Bronchial epithelial cell (primary cell): Measurements from ENCODE around the gene TMEM171. TPM values are rescaled to one million over a fixed set of nuclear protein-coding genes. Genes with fewer than 3 reads are reported as not detected.

Experiments used
- DNase-seq: peaks from one replicate; pipeline ENCODE4 v3.0.0-alpha.2; 2010; ENCODE audit warnings: low read depth
- FAIRE-seq: peaks from 2 replicates; lab custom pipeline; 2011; peaks lifted over from hg19 to GRCh38; lab: Jason Lieb, UNC
- H3K27me3 ChIP-seq: 2 replicates; pipeline ENCODE4 v1.5.1; 2011; ENCODE audit warnings: low read length; ENCODE audit not compliant: control insufficient read depth, insufficient read depth
- H3K36me3 ChIP-seq: 2 replicates; pipeline ENCODE4 v1.5.1; 2011; ENCODE audit warnings: low read length; ENCODE audit not compliant: control insufficient read depth, insufficient read depth
- H3K4me3 ChIP-seq: 2 replicates; pipeline ENCODE4 v1.5.1; 2011; ENCODE audit warnings: mild to moderate bottlenecking, low read depth, low read length, control low read depth
- CTCF ChIP-seq: IDR thresholded peaks from 2 replicates; pipeline ENCODE4 v1.5.1; 2011; ENCODE audit warnings: mild to moderate bottlenecking, moderate library complexity, low read length, control low read depth, inconsistent platforms; ENCODE audit not compliant: insufficient read depth, severe bottlenecking
- total RNA-seq: library from RNA; depleted of rRNA; stranded (reverse); fragments of >200 nt; gene quantifications from 2 replicates; pipeline ENCODE4 v1.2.1, GENCODE V29; 2014

TMEM171 gene
- total RNA-seq, 1 donor from 2014 or later: 0.26 TPM

- DNase-seq: no peak
- no peak for FAIRE-seq
- TF ChIP-seq CTCF: no peak
These were observed 21.7 kb downstream of the TMEM171 start for GRCh38 chr5:73142035-73142434.

GRCh38 chr5:73143716-73144115, 23.3 kb downstream of the TMEM171 start:
- H3K36me3 ChIP-seq: no peaks in the 10 kb centered on the region
- no peak overlapping the region for H3K4me3 ChIP-seq
- H3K27me3 ChIP-seq: no peaks in the 10 kb centered on the region
- FAIRE-seq (no peak), DNase-seq (no peak)
- no peak for TF ChIP-seq CTCF

More at GRCh38 chr5:73142035-73142434, 21.7 kb downstream of the TMEM171 start:
- no peak overlapping the region for H3K4me3 ChIP-seq
- no peaks in the 10 kb centered on the region for H3K27me3 ChIP-seq
- no peaks in the 10 kb centered on the region for H3K36me3 ChIP-seq

GRCh38 chr5:73149540-73149939, 29.2 kb downstream of the TMEM171 start:
- no peak for DNase-seq
- no peaks in the 10 kb centered on the region for H3K36me3 ChIP-seq
- no peak overlapping the region for H3K4me3 ChIP-seq
- no peak for FAIRE-seq
- no peaks in the 10 kb centered on the region for H3K27me3 ChIP-seq
- TF ChIP-seq CTCF: no peak

- H3K36me3 ChIP-seq: no peaks in the 10 kb centered on the region
- no peak for DNase-seq
- no peak for FAIRE-seq
- no peak for TF ChIP-seq CTCF
- no peak overlapping the region for H3K4me3 ChIP-seq
- no peaks in the 10 kb centered on the region for H3K27me3 ChIP-seq
These were observed 30.5 kb downstream of the TMEM171 start for GRCh38 chr5:73150876-73151275.

- no peaks in the 10 kb centered on the region for H3K27me3 ChIP-seq
- no peaks in the 10 kb centered on the region for H3K36me3 ChIP-seq
- DNase-seq (no peak), FAIRE-seq (no peak)
- TF ChIP-seq CTCF: no peak
- no peak overlapping the region for H3K4me3 ChIP-seq
These were observed 31.5 kb downstream of the TMEM171 start for GRCh38 chr5:73151766-73152410.
